Measurements from ENCODE around the gene CEMIP2.

The CEMIP2 gene

GRCh38 chr9:71719088-71719487, 49.2 kb downstream of the CEMIP2 start:
- H3K27me3 ChIP-seq (ENCODE audit: insufficient read depth, poor library complexity, severe bottlenecking) = no peaks in the 10 kb centered on the region
- H3K4me3 ChIP-seq (replicated peaks; ENCODE audit: insufficient read depth, low read length) = no peak overlapping the region
- no peak overlapping the region for H3K27ac ChIP-seq (replicated peaks)
- no peak for DNase-seq (ENCODE audit: low read depth in 1 of 2, low spot score in 1 of 2)
- TF ChIP-seq SPI1 (IDR thresholded peaks at IDR 0.05; ENCODE audit: borderline replicate concordance, low read depth) (no peak), REST (IDR thresholded peaks at IDR 0.05; ENCODE audit: insufficient replicate concordance, low read depth) (no peak), POLR2AphosphoS5 (IDR thresholded peaks at IDR 0.05; ENCODE audit: low read depth) (no peak), CTCF (IDR thresholded peaks at IDR 0.05; ENCODE audit: insufficient read depth, low read length) (no peak), GABPA (IDR thresholded peaks at IDR 0.05; ENCODE audit: low read depth) (no peak)

GRCh38 chr9:71716138-71716909, 52.0 kb downstream of the CEMIP2 start:
- Histone ChIP-seq H3K27me3 (ENCODE audit: insufficient read depth, poor library complexity, severe bottlenecking) (no peaks in the 10 kb centered on the region), H3K4me3 (replicated peaks; ENCODE audit: insufficient read depth, low read length) (no peak overlapping the region), H3K27ac (replicated peaks) (no peak overlapping the region)
- DNase-seq (ENCODE audit: low read depth in 1 of 2, low spot score in 1 of 2) = no peak
- TF ChIP-seq SPI1 (IDR thresholded peaks at IDR 0.05; ENCODE audit: borderline replicate concordance, low read depth) (no peak), REST (IDR thresholded peaks at IDR 0.05; ENCODE audit: insufficient replicate concordance, low read depth) (no peak), GABPA (IDR thresholded peaks at IDR 0.05; ENCODE audit: low read depth) (no peak), POLR2AphosphoS5 (IDR thresholded peaks at IDR 0.05; ENCODE audit: low read depth) (no peak), CTCF (IDR thresholded peaks at IDR 0.05; ENCODE audit: insufficient read depth, low read length) (peak; percentile 11)

GRCh38 chr9:71710856-71711255, 57.5 kb downstream of the CEMIP2 start:
- H3K27me3 ChIP-seq (ENCODE audit: insufficient read depth, poor library complexity, severe bottlenecking) = no peaks in the 10 kb centered on the region
- no peak overlapping the region for H3K4me3 ChIP-seq (replicated peaks; ENCODE audit: insufficient read depth, low read length)
- no peak overlapping the region for H3K27ac ChIP-seq (replicated peaks)
- no peak for DNase-seq (ENCODE audit: low read depth in 1 of 2, low spot score in 1 of 2)
- TF ChIP-seq REST (IDR thresholded peaks at IDR 0.05; ENCODE audit: insufficient replicate concordance, low read depth) = no peak
- TF ChIP-seq SPI1 (IDR thresholded peaks at IDR 0.05; ENCODE audit: borderline replicate concordance, low read depth) = no peak
- no peak for TF ChIP-seq POLR2AphosphoS5 (IDR thresholded peaks at IDR 0.05; ENCODE audit: low read depth)
- no peak for TF ChIP-seq CTCF (IDR thresholded peaks at IDR 0.05; ENCODE audit: insufficient read depth, low read length)
- no peak for TF ChIP-seq GABPA (IDR thresholded peaks at IDR 0.05; ENCODE audit: low read depth)

Measured in HL-60 (cell line).